ENCODE results near the gene CHCHD3. TPM values are rescaled to one million over a fixed set of nuclear protein-coding genes. Genes with fewer than 3 reads are reported as not detected.

CHCHD3 gene
- polyA plus RNA-seq, 2 of the 4 experiments (the other 2 are of a cell fraction): 96.7 to 139 TPM

DNA sequence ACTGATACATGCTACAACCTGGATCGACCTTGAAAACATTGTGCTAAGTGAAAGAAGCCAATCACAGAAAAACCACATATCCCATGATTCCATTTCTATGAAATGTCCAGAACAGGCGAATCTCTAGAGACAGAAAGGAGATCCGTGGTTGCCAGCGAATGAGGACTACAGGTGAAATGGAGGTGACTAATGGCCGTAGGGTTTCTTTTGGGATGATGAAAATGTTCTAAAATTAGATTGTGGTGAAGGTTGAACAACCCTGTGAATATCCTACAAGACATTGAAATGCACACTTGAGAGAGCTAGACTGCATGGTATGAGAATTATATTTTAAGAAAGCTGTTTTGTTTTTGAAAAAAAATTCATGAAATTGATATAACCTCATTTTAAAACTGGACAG is 317.1 kb downstream of the CHCHD3 start:
- Histone ChIP-seq H3K27ac (no peak overlapping the region), H3K4me3 (no peak overlapping the region), H3K4me2 (no peak overlapping the region), H3K9me3 (peaks cover 4% of the 10 kb centered on the region; the same call in 1 of the 3 replicates), H3K4me1 (peaks cover 17% of the 10 kb centered on the region)
- FAIRE-seq: no peak
- TF ChIP-seq NFE2L2 (conservative IDR thresholded peaks at IDR 0.05; ENCODE audit: low read length): no peak
- no peak for ATAC-seq
- POLR2A ChIA-PET: no interaction called here
- WGBS (ENCODE audit: missing lambda C conversion rate): 83% methylated on average over 5 of the region's 5 CpGs
- no peak for DNase-seq (ENCODE audit: low read depth in 1 of 2, low spot score in 1 of 2)
- CTCF ChIA-PET: no interaction called here

- 0 out of 3 replicates have a peak, but pooled peaks cover 4% of the 10 kb centered on the region for H3K9me3 ChIP-seq
- peaks cover 20% of the 10 kb centered on the region for H3K4me1 ChIP-seq
- CTCF ChIA-PET: no interaction called here
- 42% methylated on average over 7 of the region's 7 CpGs for WGBS (ENCODE audit: missing lambda C conversion rate)
- DNase-seq (ENCODE audit: low read depth in 1 of 2, low spot score in 1 of 2): no peak
- ATAC-seq: no peak
- TF ChIP-seq HOXB5 (CRISPR knock-in tag; IDR thresholded peaks at IDR 0.05) (no peak), SMC3 (IDR thresholded peaks at IDR 0.05) (no peak), ZC3H11A (IDR thresholded peaks at IDR 0.05) (no peak), NR3C1 (IDR thresholded peaks at IDR 0.05) (no peak), E2F6 (IDR thresholded peaks at IDR 0.05; ENCODE audit: borderline replicate concordance, low read depth) (no peak), GATA3 (IDR thresholded peaks at IDR 0.05; ENCODE audit: borderline replicate concordance) (no peak), PHF8 (IDR thresholded peaks at IDR 0.05; ENCODE audit: borderline replicate concordance, low read depth) (no peak), NFE2L2 (conservative IDR thresholded peaks at IDR 0.05; ENCODE audit: low read length) (no peak), USF2 (IDR thresholded peaks at IDR 0.05) (no peak)
- no peak overlapping the region for H3K4me3 ChIP-seq
- POLR2A ChIA-PET: no interaction called here
- no peak for FAIRE-seq
- H3K4me2 ChIP-seq: no peak overlapping the region
- no peak overlapping the region for H3K27ac ChIP-seq
Measured at GRCh38 chr7:132760866-132761265, 321.0 kb downstream of the CHCHD3 start.

DNA sequence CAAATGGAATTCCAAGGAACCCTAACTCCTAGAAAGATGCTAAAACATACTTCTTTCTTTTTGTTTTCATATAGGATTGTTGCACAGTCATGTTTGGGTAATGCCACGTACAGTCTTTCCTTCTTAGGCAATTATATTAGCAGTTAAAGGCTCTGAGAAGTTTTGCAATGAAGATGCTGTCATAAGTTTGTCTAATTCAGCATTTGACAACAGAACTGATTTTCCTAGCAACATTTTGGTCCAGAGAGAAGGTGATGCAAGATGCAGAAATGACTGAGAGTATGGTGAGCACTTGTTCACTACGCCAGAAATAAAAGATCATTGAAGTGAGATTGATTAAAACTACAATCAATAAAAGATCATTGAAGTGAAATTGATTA is 321.7 kb downstream of the CHCHD3 start:
- no peak overlapping the region for H3K4me3 ChIP-seq
- ATAC-seq (no peak), FAIRE-seq (no peak), DNase-seq (ENCODE audit: low read depth in 1 of 2, low spot score in 1 of 2) (no peak)
- WGBS (ENCODE audit: missing lambda C conversion rate): 81% methylated on average over 2 of the region's 2 CpGs
- ChIA-PET CTCF (no interaction called here), POLR2A (no interaction called here)
- H3K9me3 ChIP-seq: 0 out of 3 replicates have a peak, but pooled peaks cover 4% of the 10 kb centered on the region
- no peak overlapping the region for H3K27ac ChIP-seq
- TF ChIP-seq HDAC2 (IDR thresholded peaks at IDR 0.05) (no peak), KDM5A (IDR thresholded peaks at IDR 0.05) (no peak), RAD21 (conservative IDR thresholded peaks at IDR 0.05 in 1 of 2, IDR thresholded peaks at IDR 0.05 in 1 of 2) (no peak), EHMT2 (IDR thresholded peaks at IDR 0.05; ENCODE audit: low read depth) (no peak), CBX2 (IDR thresholded peaks at IDR 0.05; ENCODE audit: borderline replicate concordance, low read depth) (no peak), MAFK (IDR thresholded peaks at IDR 0.05; ENCODE audit: partially characterized antibody) (no peak), CHD4 (IDR thresholded peaks at IDR 0.05; ENCODE audit: borderline replicate concordance) (no peak), FOSB (CRISPR knock-in tag; IDR thresholded peaks at IDR 0.05) (no peak), ZFP36 (IDR thresholded peaks at IDR 0.05; ENCODE audit: borderline replicate concordance, partially characterized antibody) (no peak), GATA3 (IDR thresholded peaks at IDR 0.05; ENCODE audit: borderline replicate concordance) (no peak), EP300 (IDR thresholded peaks at IDR 0.05) (no peak), CEBPB (IDR thresholded peaks at IDR 0.05) (no peak), ESRRA (IDR thresholded peaks at IDR 0.05; ENCODE audit: borderline replicate concordance, low read length) (no peak), FOSL2 (IDR thresholded peaks at IDR 0.05) (no peak), FOSL2 (CRISPR knock-in tag; IDR thresholded peaks at IDR 0.05) (no peak), CHD2 (IDR thresholded peaks at IDR 0.05; ENCODE audit: low read length, partially characterized antibody) (no peak)
- TF ChIP-seq, protein P1, sequence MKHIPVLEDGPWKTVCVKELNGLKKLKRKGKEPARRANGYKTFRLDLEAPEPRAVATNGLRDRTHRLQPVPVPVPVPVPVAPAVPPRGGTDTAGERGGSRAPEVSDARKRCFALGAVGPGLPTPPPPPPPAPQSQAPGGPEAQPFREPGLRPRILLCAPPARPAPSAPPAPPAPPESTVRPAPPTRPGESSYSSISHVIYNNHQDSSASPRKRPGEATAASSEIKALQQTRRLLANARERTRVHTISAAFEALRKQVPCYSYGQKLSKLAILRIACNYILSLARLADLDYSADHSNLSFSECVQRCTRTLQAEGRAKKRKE (CRISPR knock-in tag; IDR thresholded peaks at IDR 0.05; ENCODE audit: low read depth): no peak
- TF ChIP-seq, protein P2, sequence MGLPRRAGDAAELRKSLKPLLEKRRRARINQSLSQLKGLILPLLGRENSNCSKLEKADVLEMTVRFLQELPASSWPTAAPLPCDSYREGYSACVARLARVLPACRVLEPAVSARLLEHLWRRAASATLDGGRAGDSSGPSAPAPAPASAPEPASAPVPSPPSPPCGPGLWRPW (IDR thresholded peaks at IDR 0.05): no peak
- TF ChIP-seq, protein P3, sequence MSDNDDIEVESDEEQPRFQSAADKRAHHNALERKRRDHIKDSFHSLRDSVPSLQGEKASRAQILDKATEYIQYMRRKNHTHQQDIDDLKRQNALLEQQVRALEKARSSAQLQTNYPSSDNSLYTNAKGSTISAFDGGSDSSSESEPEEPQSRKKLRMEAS (IDR thresholded peaks at IDR 0.05): no peak
- 0 out of 3 replicates have a peak overlapping the region, but pooled peaks have one; percentile 14 for H3K4me2 ChIP-seq
- peaks cover 20% of the 10 kb centered on the region for H3K4me1 ChIP-seq
